NCI-H2107 treated with DMSO at 0.1 percent for 48 hours (cell line): ENCODE results near the gene STAB1.

ENCODE experiments used
- DNase-seq: peaks from one replicate; lab custom pipeline; 2025; ENCODE audit not compliant: unreplicated experiment; lab: John Stamatoyannopoulos, UW

The STAB1 gene

GRCh38 chr3:52506266-52506966 lies 11.3 kb downstream of the STAB1 start:
- DNase-seq, result no peak

- DNase-seq, result no peak
These were observed 12.2 kb downstream of the STAB1 start for GRCh38 chr3:52507359-52507758.

GRCh38 chr3:52509753-52510328 lies 14.7 kb downstream of the STAB1 start:
- no peak for DNase-seq

- DNase-seq, result no peak
These were observed 16.4 kb downstream of the STAB1 start for GRCh38 chr3:52511509-52511908.

GRCh38 chr3:52512105-52512504 lies 17.0 kb downstream of the STAB1 start:
- no peak for DNase-seq

GRCh38 chr3:52512727-52513126 lies 17.6 kb downstream of the STAB1 start:
- DNase-seq, result no peak

GRCh38 chr3:52513281-52513680 lies 18.1 kb downstream of the STAB1 start:
- DNase-seq, result no peak

- DNase-seq, result no peak
These were observed 19.4 kb downstream of the STAB1 start for GRCh38 chr3:52514576-52514975.

- no peak for DNase-seq
These were observed 20.1 kb downstream of the STAB1 start for GRCh38 chr3:52515192-52515591.

GRCh38 chr3:52516509-52517195 lies 21.5 kb downstream of the STAB1 start:
- no peak for DNase-seq

GRCh38 chr3:52517796-52518722 lies 22.9 kb downstream of the STAB1 start:
- DNase-seq, result no peak

GRCh38 chr3:52518723-52519444 lies 23.7 kb downstream of the STAB1 start:
- no peak for DNase-seq

GRCh38 chr3:52519445-52520140 lies 24.5 kb downstream of the STAB1 start:
- DNase-seq, result no peak

GRCh38 chr3:52520141-52520667 lies 25.1 kb downstream of the STAB1 start:
- no peak for DNase-seq

GRCh38 chr3:52520716-52521487 lies 25.8 kb downstream of the STAB1 start:
- DNase-seq, result no peak

GRCh38 chr3:52521488-52521824 lies 26.3 kb downstream of the STAB1 start:
- DNase-seq, result no peak

- no peak for DNase-seq
These were observed 26.9 kb downstream of the STAB1 start for GRCh38 chr3:52521881-52522650.

GRCh38 chr3:52522651-52523251 lies 27.6 kb downstream of the STAB1 start:
- no peak for DNase-seq
